ENCODE measurements around the gene RAI1. TPM values are rescaled to one million over a fixed set of nuclear protein-coding genes. Genes with fewer than 3 reads are reported as not detected.

The RAI1 gene
- total RNA-seq, 1 donor from 2014 or later: 25.1 TPM

Other genes starting within 250 kb of the RAI1 start
- gene MED9, start 204.5 kb upstream of the RAI1 start, total RNA-seq: 10.6 and 22.5 TPM in 2 replicates
- 16.1 and 154 TPM in 2 replicates for gene RASD1, start 185.1 kb upstream of the RAI1 start, total RNA-seq
- 36.0 and 36.6 TPM in 2 replicates for gene PEMT, start 89.8 kb upstream of the RAI1 start, total RNA-seq
- 43.9 and 53.0 TPM in 2 replicates for gene SREBF1, start 155.5 kb downstream of the RAI1 start, total RNA-seq

All from renal cortical epithelial cell (primary cell).